Panc1 (cell line): ENCODE data around the gene LRRFIP1. TPM values are rescaled to one million over a fixed set of nuclear protein-coding genes. Genes with fewer than 3 reads are reported as not detected.

Experiments
- ATAC-seq: fragments of 200-7000 bp; cut with Tn5 transposase; 2 replicates; pipeline ENCODE4 v1.9.1; 2020; ENCODE audit warnings: mild to moderate bottlenecking, moderate library complexity
- BruUV-seq: library from RNA; stranded (reverse); fragments of 400-500 nt; replicated peaks from 2 replicates; lab custom pipeline; 2021; lab: Mats Ljungman, UMichigan
- CTCF ChIA-PET: fragments of 300-600 bp; sonication (Branson Sonifier 250); formaldehyde crosslinking; loops from one replicate; lab custom pipeline; 2022; ENCODE audit warnings: antibody characterized with exemption; lab: Charles Lee
- POLR2A ChIA-PET: fragments of 300-600 bp; sonication (Branson Sonifier 250); formaldehyde crosslinking; loops from one replicate; lab custom pipeline; 2022; ENCODE audit warnings: antibody characterized with exemption; lab: Charles Lee
- DNase-seq: peaks from one replicate; pipeline ENCODE4 v3.0.0-alpha.2; 2010; ENCODE audit warnings: low read depth, low spot score
- H3K27ac ChIP-seq: 2 replicates; pipeline ENCODE4 v1.5.1; 2011; ENCODE audit warnings: mild to moderate bottlenecking, low read length, inconsistent platforms
- H3K27me3 ChIP-seq: fragments of 200-500 bp; sonication (Bioruptor generic); 2 replicates; pipeline ENCODE4 v1.6.0; 2014; ENCODE audit warnings: low read length, inconsistent platforms; ENCODE audit not compliant: control insufficient read depth, insufficient read depth
- H3K36me3 ChIP-seq: fragments of 200-500 bp; sonication (Bioruptor generic); 2 replicates; pipeline ENCODE4 v1.5.1; 2014; ENCODE audit warnings: inconsistent platforms, mild to moderate bottlenecking, low read length, moderate library complexity; ENCODE audit not compliant: control insufficient read depth, insufficient read depth
- H3K4me1 ChIP-seq: 2 replicates; pipeline ENCODE4 v1.5.1; 2011; ENCODE audit warnings: inconsistent platforms, mild to moderate bottlenecking, low read length, moderate library complexity; ENCODE audit not compliant: control insufficient read depth, insufficient read depth
- H3K4me3 ChIP-seq, 2 experiments: 2 replicates each; pipeline ENCODE4 v1.5.1; 2011 to 2012; ENCODE audit warnings: low read depth in 2 of 2, low read length in 2 of 2, mild to moderate bottlenecking in 2 of 2, inconsistent platforms in 1 of 2, moderate library complexity in 1 of 2
- H3K9me3 ChIP-seq: fragments of 200-500 bp; sonication (Bioruptor generic); 2 replicates; pipeline ENCODE4 v1.5.1; 2014; ENCODE audit warnings: low read depth, mild to moderate bottlenecking, inconsistent platforms, low read length, moderate library complexity; ENCODE audit not compliant: control insufficient read depth, insufficient read depth
- CTCF ChIP-seq: fragments of 450-650 bp; IDR thresholded peaks from 2 replicates; pipeline ENCODE4 v1.5.1; 2017; ENCODE audit warnings: mild to moderate bottlenecking
- POLR2AphosphoS5 ChIP-seq: IDR thresholded peaks from 2 replicates; pipeline ENCODE4 v1.6.1; 2012; ENCODE audit warnings: mild to moderate bottlenecking, low read depth, low read length, moderate library complexity
- REST ChIP-seq, 2 experiments: IDR thresholded peaks; 2 replicates each; pipeline ENCODE4 v1.6.1; 2011 to 2012; ENCODE audit warnings: low read depth in 2 of 2, control low read depth in 1 of 2, low read length in 1 of 2, mild to moderate bottlenecking in 1 of 2, moderate library complexity in 1 of 2; ENCODE audit not compliant: insufficient read depth in 1 of 2
- SIN3A ChIP-seq: IDR thresholded peaks from 2 replicates; pipeline ENCODE4 v1.6.1; 2012; ENCODE audit warnings: low read depth, mild to moderate bottlenecking, low read length, moderate library complexity, borderline replicate concordance; ENCODE audit not compliant: insufficient read depth
- TCF7L2 ChIP-seq: IDR thresholded peaks from 2 replicates; pipeline ENCODE4 v1.6.1; 2011; ENCODE audit warnings: mild to moderate bottlenecking, low read depth, low read length, inconsistent platforms
- in situ Hi-C: cut with HindIII; loops from 2 replicates; pipeline ENCODE4 v1.10.0; 2016; ENCODE audit warnings: low sequenced_read_pairs, low pct_unique_long_range_greater_than_20kb
- intact Hi-C: fragments of 100-400 bp; cut with micrococcal nuclease; formaldehyde crosslinking; loops from one replicate; pipeline ENCODE4 v1.10.0; 2022; ENCODE audit not compliant: unreplicated experiment
- total RNA-seq: library from RNA; stranded (reverse); gene quantifications from one replicate; pipeline ENCODE4 v1.2.1, GENCODE V29; 2021; ENCODE audit not compliant: unreplicated experiment

Gene LRRFIP1
- total RNA-seq, 1 experiment from 2014 or later, result 121 TPM

- ATAC-seq, result no peak
- POLR2A ChIA-PET, result interaction anchor here (0.6 to 0.9 kb wide), 2 partner anchors 35 to 75 kb away, joined by 3 read pairs; no protein-coding TSS in a partner anchor
Observed at GRCh38 chr2:237640493-237640998, 13.2 kb downstream of the LRRFIP1 start.

GRCh38 chr2:237642038-237642734 is 14.8 kb downstream of the LRRFIP1 start:
- ATAC-seq (0 out of 2 replicates have a peak, but pooled peaks have one; percentile 41), DNase-seq (no peak)
- ChIA-PET POLR2A (no interaction called here), CTCF (no interaction called here)
- intact Hi-C loops, result no loop called here
- no TSS peak for BruUV-seq
- H3K36me3 ChIP-seq, result no peaks in the 10 kb centered on the region
- H3K4me3 ChIP-seq, result no peak overlapping the region
- no peaks in the 10 kb centered on the region for H3K9me3 ChIP-seq
- no peak overlapping the region for H3K27ac ChIP-seq
- H3K27me3 ChIP-seq, result no peaks in the 10 kb centered on the region
- in situ Hi-C loops, result no loop called here
- H3K4me1 ChIP-seq, result no peaks in the 10 kb centered on the region
- TF ChIP-seq POLR2AphosphoS5, result no peak
- TF ChIP-seq CTCF, result no peak
- TF ChIP-seq REST (IDR thresholded peaks at IDR 0.05; ENCODE audit: insufficient read depth in 1 of 2, low read depth in 2 of 2, low read length in 1 of 2), result no peak
- no peak for TF ChIP-seq TCF7L2
- TF ChIP-seq SIN3A, result no peak

More at GRCh38 chr2:237640493-237640998, 13.2 kb downstream of the LRRFIP1 start:
- BruUV-seq, result no TSS peak
- Histone ChIP-seq H3K4me1 (no peaks in the 10 kb centered on the region), H3K27me3 (no peaks in the 10 kb centered on the region), H3K9me3 (no peaks in the 10 kb centered on the region), H3K27ac (no peak overlapping the region), H3K36me3 (no peaks in the 10 kb centered on the region), H3K4me3 (no peak overlapping the region)
- no peak for DNase-seq
- CTCF ChIA-PET, result no interaction called here
- in situ Hi-C loops (no loop called here), intact Hi-C loops (no loop called here)
- no peak for TF ChIP-seq CTCF
- no peak for TF ChIP-seq SIN3A
- no peak for TF ChIP-seq REST (IDR thresholded peaks at IDR 0.05; ENCODE audit: insufficient read depth in 1 of 2, low read depth in 2 of 2, low read length in 1 of 2)
- TF ChIP-seq POLR2AphosphoS5, result no peak
- no peak for TF ChIP-seq TCF7L2
